Measurements from ENCODE around the gene LMAN2L. TPM values are rescaled to one million over a fixed set of nuclear protein-coding genes. Genes with fewer than 3 reads are reported as not detected.

The LMAN2L gene
- total and polyA plus RNA-seq, 2 of the 8 experiments (the other 6 are each of a cell fraction or from before 2014, with no cell fraction given): 14.3 to 17.6 TPM

- no peak for TF ChIP-seq SUZ12 (IDR thresholded peaks at IDR 0.05; ENCODE audit: low read length)
- no peak for TF ChIP-seq ATF2 (IDR thresholded peaks at IDR 0.05; ENCODE audit: low read length)
- TF ChIP-seq BACH1 (IDR thresholded peaks at IDR 0.05; ENCODE audit: low read length): no peak
- TF ChIP-seq SRF (IDR thresholded peaks at IDR 0.05; ENCODE audit: low read depth, low read length): no peak
- TF ChIP-seq CHD2 (IDR thresholded peaks at IDR 0.05; ENCODE audit: low read length): no peak
- TF ChIP-seq, protein P1, sequence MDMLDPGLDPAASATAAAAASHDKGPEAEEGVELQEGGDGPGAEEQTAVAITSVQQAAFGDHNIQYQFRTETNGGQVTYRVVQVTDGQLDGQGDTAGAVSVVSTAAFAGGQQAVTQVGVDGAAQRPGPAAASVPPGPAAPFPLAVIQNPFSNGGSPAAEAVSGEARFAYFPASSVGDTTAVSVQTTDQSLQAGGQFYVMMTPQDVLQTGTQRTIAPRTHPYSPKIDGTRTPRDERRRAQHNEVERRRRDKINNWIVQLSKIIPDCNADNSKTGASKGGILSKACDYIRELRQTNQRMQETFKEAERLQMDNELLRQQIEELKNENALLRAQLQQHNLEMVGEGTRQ (IDR thresholded peaks at IDR 0.05; ENCODE audit: low read length): no peak
- no peak for TF ChIP-seq RBBP5 (IDR thresholded peaks at IDR 0.05; ENCODE audit: borderline replicate concordance, low read depth, low read length)
- TF ChIP-seq KDM4A (IDR thresholded peaks at IDR 0.05; ENCODE audit: low read depth, low read length, severe bottlenecking): peak; percentile 58
- TF ChIP-seq, protein P2, sequence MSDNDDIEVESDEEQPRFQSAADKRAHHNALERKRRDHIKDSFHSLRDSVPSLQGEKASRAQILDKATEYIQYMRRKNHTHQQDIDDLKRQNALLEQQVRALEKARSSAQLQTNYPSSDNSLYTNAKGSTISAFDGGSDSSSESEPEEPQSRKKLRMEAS (IDR thresholded peaks at IDR 0.05): peak; percentile 35; the same call in 1 of the 2 replicates
- no peak for TF ChIP-seq NANOG (IDR thresholded peaks at IDR 0.05; ENCODE audit: insufficient read depth, low read depth, low read length, poor library complexity, severe bottlenecking)
- no peak for TF ChIP-seq CHD1 (IDR thresholded peaks at IDR 0.05; ENCODE audit: low read depth, low read length)
- TF ChIP-seq EP300 (IDR thresholded peaks at IDR 0.05; ENCODE audit: borderline replicate concordance in 1 of 2, low read depth in 2 of 2, low read length in 2 of 2): no peak
- no peak for TF ChIP-seq HDAC2 (IDR thresholded peaks at IDR 0.05; ENCODE audit: borderline replicate concordance in 1 of 2, low read depth in 2 of 2, low read length in 2 of 2)
- TF ChIP-seq SP4 (IDR thresholded peaks at IDR 0.05; ENCODE audit: low read length): no peak
- 0 out of 2 replicates have a peak, but pooled peaks have one; percentile 4 for TF ChIP-seq PHF8 (conservative IDR thresholded peaks at IDR 0.05; ENCODE audit: low read depth, low read length)
- TF ChIP-seq JUN (IDR thresholded peaks at IDR 0.05; ENCODE audit: low read depth, low read length): no peak
- TF ChIP-seq, protein P3, sequence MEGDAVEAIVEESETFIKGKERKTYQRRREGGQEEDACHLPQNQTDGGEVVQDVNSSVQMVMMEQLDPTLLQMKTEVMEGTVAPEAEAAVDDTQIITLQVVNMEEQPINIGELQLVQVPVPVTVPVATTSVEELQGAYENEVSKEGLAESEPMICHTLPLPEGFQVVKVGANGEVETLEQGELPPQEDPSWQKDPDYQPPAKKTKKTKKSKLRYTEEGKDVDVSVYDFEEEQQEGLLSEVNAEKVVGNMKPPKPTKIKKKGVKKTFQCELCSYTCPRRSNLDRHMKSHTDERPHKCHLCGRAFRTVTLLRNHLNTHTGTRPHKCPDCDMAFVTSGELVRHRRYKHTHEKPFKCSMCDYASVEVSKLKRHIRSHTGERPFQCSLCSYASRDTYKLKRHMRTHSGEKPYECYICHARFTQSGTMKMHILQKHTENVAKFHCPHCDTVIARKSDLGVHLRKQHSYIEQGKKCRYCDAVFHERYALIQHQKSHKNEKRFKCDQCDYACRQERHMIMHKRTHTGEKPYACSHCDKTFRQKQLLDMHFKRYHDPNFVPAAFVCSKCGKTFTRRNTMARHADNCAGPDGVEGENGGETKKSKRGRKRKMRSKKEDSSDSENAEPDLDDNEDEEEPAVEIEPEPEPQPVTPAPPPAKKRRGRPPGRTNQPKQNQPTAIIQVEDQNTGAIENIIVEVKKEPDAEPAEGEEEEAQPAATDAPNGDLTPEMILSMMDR (IDR thresholded peaks at IDR 0.05; ENCODE audit: control extremely low read depth in 1 of 3, insufficient read depth in 1 of 3, low read depth in 1 of 3, low read length in 3 of 3): peak; percentile 55 to 61 (median 61)
These were observed 21.3 kb upstream of the LMAN2L start (continued) for GRCh38 chr2:96760986-96761832.

All from H1 (cell line).